Stimulated activated CD4-positive, alpha-beta T cell treated with anti-CD3 and anti-CD28 coated beads, Interleukin-2, amount 100 ng/mL, for 48 hours (primary cell): ENCODE measurements around the gene NSUN2.

Experiments used
- DNase-seq, 2 donors: peaks; one replicate each; pipeline ENCODE4 v3.0.0-alpha.2; 2020

Gene NSUN2

GRCh38 chr5:6602441-6602840 is 30.4 kb downstream of the NSUN2 start:
- DNase-seq: no peak

GRCh38 chr5:6601816-6602215 is 31.0 kb downstream of the NSUN2 start:
- DNase-seq: no peak

GRCh38 chr5:6601271-6601670 is 31.6 kb downstream of the NSUN2 start:
- no peak for DNase-seq

- DNase-seq: no peak
Observed at GRCh38 chr5:6599739-6600138, 33.1 kb downstream of the NSUN2 start.

GRCh38 chr5:6598351-6598900 is 34.4 kb downstream of the NSUN2 start:
- no peak for DNase-seq

GRCh38 chr5:6597557-6597956 is 35.3 kb downstream of the NSUN2 start:
- no peak for DNase-seq

GRCh38 chr5:6596388-6596787 is 36.5 kb downstream of the NSUN2 start:
- no peak for DNase-seq

GRCh38 chr5:6595405-6595804 is 37.4 kb downstream of the NSUN2 start:
- DNase-seq: no peak

- no peak for DNase-seq
Observed at GRCh38 chr5:6594066-6594465, 38.8 kb downstream of the NSUN2 start.

GRCh38 chr5:6593148-6594016 is 39.5 kb downstream of the NSUN2 start:
- no peak for DNase-seq

- DNase-seq: no peak
Observed at GRCh38 chr5:6592601-6593000, 40.2 kb downstream of the NSUN2 start.

- DNase-seq: no peak
Observed at GRCh38 chr5:6591671-6592288, 41.1 kb downstream of the NSUN2 start.

GRCh38 chr5:6590581-6590980 is 42.3 kb downstream of the NSUN2 start:
- no peak for DNase-seq

GRCh38 chr5:6587171-6587570 is 45.7 kb downstream of the NSUN2 start:
- no peak for DNase-seq

GRCh38 chr5:6586647-6587042 is 46.2 kb downstream of the NSUN2 start:
- no peak for DNase-seq

- no peak for DNase-seq
Observed at GRCh38 chr5:6585939-6586646, 46.8 kb downstream of the NSUN2 start.

- DNase-seq: no peak
Observed at GRCh38 chr5:6585168-6585567, 47.7 kb downstream of the NSUN2 start.

- no peak for DNase-seq
Observed at GRCh38 chr5:6584727-6585126, 48.1 kb downstream of the NSUN2 start.

- no peak for DNase-seq
Observed at GRCh38 chr5:6584101-6584645, 48.7 kb downstream of the NSUN2 start.

- DNase-seq: peak in 1 of 2 donors; percentile 6
Observed at GRCh38 chr5:6583049-6583880, 49.6 kb downstream of the NSUN2 start.

- DNase-seq: no peak
Observed at GRCh38 chr5:6582507-6583048, 50.3 kb downstream of the NSUN2 start.
